OCI-LY7 (cell line): ENCODE data around the gene DLEU7.

Source experiments
- CTCF ChIP-seq: fragments of 200-600 bp; sonication (generic); conservative IDR thresholded peaks from 2 replicates; pipeline ENCODE4 v1.5.1; 2014; ENCODE audit warnings: mild to moderate bottlenecking, antibody characterized with exemption, low read length, moderate library complexity, mixed read lengths
- EZH2phosphoT487 ChIP-seq: fragments of 200-600 bp; sonication (generic); IDR thresholded peaks from 2 replicates; pipeline ENCODE4 v1.6.1; 2018; ENCODE audit warnings: low read depth, borderline replicate concordance, mild to moderate bottlenecking, mixed run types, antibody characterized with exemption, low read length, moderate library complexity, mixed read lengths

- TF ChIP-seq CTCF (no peak), EZH2phosphoT487 (no peak)
Observed at GRCh38 chr13:50842251-50842989, 1.1 kb downstream of the DLEU7 start.
